H1 (cell line): ENCODE data around the gene CD34. TPM values are rescaled to one million over a fixed set of nuclear protein-coding genes. Genes with fewer than 3 reads are reported as not detected.
"Not testable (repeated sequence)": the region's sequence is repeated elsewhere in the genome, so short reads cannot be mapped to it uniquely, and the experiment has no call there.

ENCODE experiments used
- CTCF ChIA-PET: fragments of 300-600 bp; sonication (Branson Sonifier 250); formaldehyde crosslinking; loops from one replicate; lab custom pipeline; 2021; ENCODE audit not compliant: partially characterized antibody; lab: Charles Lee
- POLR2A ChIA-PET: fragments of 300-600 bp; sonication (Branson Sonifier 250); formaldehyde crosslinking; loops from one replicate; lab custom pipeline; 2021; ENCODE audit warnings: inconsistent platforms; ENCODE audit not compliant: partially characterized antibody; lab: Charles Lee
- DNase-seq, 2 experiments: peaks; one replicate each; pipeline versions ENCODE4 v3.0.0 to v3.0.0-alpha.2; 2010 to 2022; ENCODE audit warnings: low spot score in 2 of 2, low read depth in 1 of 2, mixed read lengths in 1 of 2
- FAIRE-seq: peaks from 2 replicates; lab custom pipeline; 2011; peaks lifted over from hg19 to GRCh38; lab: Jason Lieb, UNC
- H2AFZ ChIP-seq: 2 replicates; pipeline ENCODE4 v1.8.1; 2012; ENCODE audit warnings: low read length, inconsistent platforms
- H2AK5ac ChIP-seq: 2 replicates; pipeline ENCODE4 v1.6.1; 2013; ENCODE audit warnings: low read depth, low read length
- H2BK120ac ChIP-seq: replicated peaks from 2 replicates; pipeline ENCODE3; 2013; ENCODE audit warnings: low read depth, low read length, inconsistent platforms
- H2BK12ac ChIP-seq: 2 replicates; pipeline ENCODE4 v1.6.1; 2013; ENCODE audit warnings: low read depth, low read length
- H2BK15ac ChIP-seq: 2 replicates; pipeline ENCODE4 v1.6.1; 2013; ENCODE audit warnings: low read length
- H2BK20ac ChIP-seq: 2 replicates; pipeline ENCODE4 v1.6.1; 2013; ENCODE audit warnings: low read length
- H2BK5ac ChIP-seq: 2 replicates; pipeline ENCODE4 v1.6.1; 2013; ENCODE audit warnings: low read depth, low read length
- H3K14ac ChIP-seq: 2 replicates; pipeline ENCODE4 v1.6.1; 2013; ENCODE audit warnings: inconsistent platforms; ENCODE audit not compliant: insufficient read length
- H3K18ac ChIP-seq: 2 replicates; pipeline ENCODE4 v1.6.1; 2013; ENCODE audit warnings: low read length; ENCODE audit errors: extremely low read depth
- H3K23ac ChIP-seq: 2 replicates; pipeline ENCODE4 v1.6.1; 2013; ENCODE audit warnings: inconsistent platforms; ENCODE audit not compliant: insufficient read length
- H3K23me2 ChIP-seq: 2 replicates; pipeline ENCODE4 v1.6.1; 2013; ENCODE audit warnings: low read depth, low read length
- H3K27ac ChIP-seq: 2 replicates; pipeline ENCODE4 v1.6.1; 2011; ENCODE audit warnings: low read depth, low read length, inconsistent platforms
- H3K27me3 ChIP-seq, 4 experiments: replicated peaks in 1 of 4; 1 replicate in 1 of 4; 2 replicates in 3 of 4; pipeline versions ENCODE4 v1.6.1 to v1.8.1; 2011 to 2013; ENCODE audit warnings: low read length in 3 of 4, mild to moderate bottlenecking in 3 of 4, inconsistent platforms in 2 of 4, mixed read lengths in 2 of 4, moderate library complexity in 1 of 4; ENCODE audit not compliant: control insufficient read depth in 3 of 4, insufficient read depth in 3 of 4; ENCODE audit errors: extremely low read depth in 1 of 4
- H3K36me3 ChIP-seq, 4 experiments: 2 replicates each; pipeline versions ENCODE4 v1.6.1 to v1.8.1; 2011 to 2013; ENCODE audit warnings: mild to moderate bottlenecking in 4 of 4, low read length in 3 of 4, moderate library complexity in 2 of 4, control low read depth in 1 of 4, inconsistent platforms in 1 of 4; ENCODE audit not compliant: insufficient read depth in 4 of 4, control insufficient read depth in 2 of 4
- H3K4ac ChIP-seq: replicated peaks from 2 replicates; pipeline ENCODE3; 2013; ENCODE audit warnings: low read length, low read depth, mixed read lengths, inconsistent platforms; ENCODE audit not compliant: insufficient read length
- H3K4me1 ChIP-seq, 4 experiments: replicated peaks in 1 of 4; 1 replicate in 1 of 4; 2 replicates in 3 of 4; pipeline versions ENCODE4 v1.6.1 to v1.8.1; 2011 to 2013; ENCODE audit warnings: low read length in 3 of 4, inconsistent platforms in 2 of 4, mixed read lengths in 1 of 4; ENCODE audit not compliant: insufficient read depth in 4 of 4, control insufficient read depth in 3 of 4
- H3K4me2 ChIP-seq, 2 experiments: 2 replicates each; pipeline versions ENCODE4 v1.6.1 to v1.8.1; 2011 to 2013; ENCODE audit warnings: low read depth in 2 of 2, low read length in 2 of 2, control low read depth in 1 of 2, inconsistent platforms in 1 of 2, mild to moderate bottlenecking in 1 of 2; ENCODE audit not compliant: insufficient read depth in 1 of 2
- H3K4me3 ChIP-seq, 4 experiments: fragments of 200-600, 300-600 bp in 1 of 4; sonication (generic), shearing (Covaris generic), sonication (Bioruptor Twin) in 1 of 4; 2 replicates each; pipeline versions ENCODE4 v1.5.1 to v1.8.1; 2011 to 2016; ENCODE audit warnings: low read length in 4 of 4, low read depth in 3 of 4, control low read depth in 2 of 4, inconsistent platforms in 2 of 4, mild to moderate bottlenecking in 2 of 4, mixed read lengths in 1 of 4, moderate library complexity in 1 of 4; ENCODE audit not compliant: insufficient read depth in 2 of 4; ENCODE audit errors: extremely low read depth in 1 of 4
- H3K56ac ChIP-seq: replicated peaks from 2 replicates; pipeline ENCODE3; 2013; ENCODE audit warnings: low read depth, mild to moderate bottlenecking, mixed read lengths, low read length, inconsistent platforms; ENCODE audit not compliant: insufficient read length
- H3K79me1 ChIP-seq: 2 replicates; pipeline ENCODE4 v1.6.1; 2013; ENCODE audit warnings: low read depth, low read length, control low read depth
- H3K79me2 ChIP-seq, 2 experiments: 2 replicates each; pipeline versions ENCODE4 v1.6.1 to v1.8.1; 2012 to 2013; ENCODE audit warnings: low read length in 2 of 2, mild to moderate bottlenecking in 2 of 2, inconsistent platforms in 1 of 2; ENCODE audit not compliant: insufficient read depth in 2 of 2, control insufficient read depth in 1 of 2
- H3K9ac ChIP-seq, 4 experiments: replicated peaks in 1 of 4; 1 replicate in 1 of 4; 2 replicates in 3 of 4; pipeline versions ENCODE4 v1.6.1 to v1.8.1; 2011 to 2013; ENCODE audit warnings: low read depth in 3 of 4, low read length in 3 of 4, control low read depth in 2 of 4, mild to moderate bottlenecking in 2 of 4, moderate library complexity in 2 of 4, inconsistent platforms in 1 of 4; ENCODE audit errors: extremely low read depth in 1 of 4
- H3K9me3 ChIP-seq, 2 experiments: 2 replicates each; pipeline versions ENCODE4 v1.6.1 to v1.8.1; 2012 to 2013; ENCODE audit warnings: mild to moderate bottlenecking in 2 of 2, moderate library complexity in 2 of 2, control low read depth in 1 of 2, inconsistent platforms in 1 of 2, low read depth in 1 of 2, low read length in 1 of 2, mixed read lengths in 1 of 2; ENCODE audit not compliant: insufficient read depth in 2 of 2
- H4K20me1 ChIP-seq, 2 experiments: replicated peaks in 1 of 2; 2 replicates each; pipeline versions ENCODE3 to v1.8.1; 2011 to 2013; ENCODE audit warnings: inconsistent platforms in 2 of 2, low read length in 2 of 2, mild to moderate bottlenecking in 1 of 2; ENCODE audit not compliant: insufficient read depth in 2 of 2, control insufficient read depth in 1 of 2
- H4K5ac ChIP-seq: 2 replicates; pipeline ENCODE4 v1.6.1; 2013; ENCODE audit warnings: low read length, low read depth, mixed read lengths, inconsistent platforms; ENCODE audit not compliant: insufficient read length
- H4K8ac ChIP-seq: 2 replicates; pipeline ENCODE4 v1.8.0; 2013; ENCODE audit warnings: mild to moderate bottlenecking, moderate library complexity, low read length, inconsistent platforms; ENCODE audit not compliant: insufficient read depth; ENCODE audit errors: extremely low read depth
- H4K91ac ChIP-seq: replicated peaks from 2 replicates; pipeline ENCODE3; 2013; ENCODE audit warnings: low read length, mixed read lengths, inconsistent platforms; ENCODE audit not compliant: insufficient read length
- BCL11A ChIP-seq, 2 experiments: IDR thresholded peaks; one replicate each; pipeline ENCODE4 v1.6.1; 2011; ENCODE audit warnings: low read depth in 2 of 2, low read length in 2 of 2, mild to moderate bottlenecking in 2 of 2
- BRCA1 ChIP-seq: IDR thresholded peaks from 2 replicates; pipeline ENCODE4 v1.6.1; 2012; ENCODE audit warnings: low read depth, low read length, improper control_type of control experiment
- KDM5A ChIP-seq: fragments of 200-600 bp; IDR thresholded peaks from 2 replicates; pipeline ENCODE4 v1.7.1; 2012; ENCODE audit warnings: mild to moderate bottlenecking, low read length, inconsistent platforms, mixed read lengths
- MAFK ChIP-seq: IDR thresholded peaks from 2 replicates; pipeline ENCODE4 v1.6.1; 2012; ENCODE audit warnings: low read depth, mild to moderate bottlenecking, improper control_type of control experiment, low read length
- POU5F1 ChIP-seq: IDR thresholded peaks from 2 replicates; pipeline ENCODE4 v1.6.1; 2011; ENCODE audit warnings: low read depth, mild to moderate bottlenecking, low read length, moderate library complexity
- SIN3A ChIP-seq, 2 experiments: IDR thresholded peaks in 1 of 2; conservative IDR thresholded peaks in 1 of 2; 2 replicates each; pipeline ENCODE4 v1.6.1; 2011 to 2012; ENCODE audit warnings: low read length in 2 of 2, improper control_type of control experiment in 1 of 2, low read depth in 1 of 2, mild to moderate bottlenecking in 1 of 2
- SIX5 ChIP-seq: IDR thresholded peaks from 2 replicates; pipeline ENCODE4 v1.6.1; 2011; ENCODE audit warnings: mild to moderate bottlenecking, low read depth, low read length
- WGBS, 2 experiments: shearing (Covaris generic) in 1 of 2; methylation state at CpG; one replicate each; pipeline versions ENCODE4 v1.1.6 to v1.1.7; 2013 to 2015; ENCODE audit warnings: low lambda C conversion rate in 2 of 2, mixed read lengths in 2 of 2, inconsistent platforms in 1 of 2, low coverage in 1 of 2, missing lambda C conversion rate in 1 of 2; ENCODE audit not compliant: insufficient replicate concordance in 2 of 2, insufficient coverage in 1 of 2, insufficient read length in 1 of 2; ENCODE audit errors: extremely low coverage in 1 of 2, missing lambda C conversion rate in 1 of 2; 5-methylcytosine and 5-hydroxymethylcytosine counted together
- polyA plus RNA-seq, 7 experiments: library from polyadenylated mRNA; depleted of rRNA in 3 of 7; stranded (reverse) in 5 of 7; unstranded in 2 of 7; fragments of >200 nt in 5 of 7; fragments of 200-250 nt in 2 of 7; gene quantifications; 1 replicate in 5 of 7; 2 replicates in 1 of 7; 4 replicates in 1 of 7; pipeline versions ENCODE4 v1.2.1 to v1.2.3, GENCODE V29; 2011 to 2013; ENCODE audit warnings: missing spikeins in 2 of 7, mixed read lengths in 2 of 7
- total RNA-seq: library from RNA; stranded (reverse); fragmentation: NEBNext Ultra II Directional; extraction: Animal tissue kit (Norgen Biotek cat#: 25700); gene quantifications from 2 replicates; pipeline ENCODE4 v1.2.1, GENCODE V29; 2021

Gene CD34
- total and polyA plus RNA-seq, 2 of the 8 experiments (the other 6 are each of a cell fraction or from before 2014, with no cell fraction given) = 0.39 to 0.54 TPM

- TF ChIP-seq BCL11A (IDR thresholded peaks at IDR 0.05; ENCODE audit: low read depth in 2 of 2, low read length in 2 of 2) (no peak), SIN3A (conservative IDR thresholded peaks at IDR 0.05 in 1 of 2, IDR thresholded peaks at IDR 0.05 in 1 of 2; ENCODE audit: low read depth in 1 of 2, low read length in 2 of 2) (no peak), KDM5A (no peak), BRCA1 (no peak), SIX5 (no peak), POU5F1 (no peak), MAFK (no peak)
Observed at GRCh38 chr1:207926984-207927383, 16.1 kb upstream of the CD34 start (continued).

GRCh38 chr1:207925969-207926368, 15.0 kb upstream of the CD34 start:
- H2BK20ac ChIP-seq, H4K91ac ChIP-seq, H2AK5ac ChIP-seq, H3K23me2 ChIP-seq, H2AFZ ChIP-seq, H3K4me3 ChIP-seq, POLR2A ChIA-PET, FAIRE-seq, H4K8ac ChIP-seq, H3K56ac ChIP-seq, H2BK120ac ChIP-seq, H3K23ac ChIP-seq, DNase-seq, H3K79me1 ChIP-seq, H3K9me3 ChIP-seq, H3K27me3 ChIP-seq, H4K20me1 ChIP-seq, H2BK15ac ChIP-seq, H3K36me3 ChIP-seq, H3K27ac ChIP-seq, H3K18ac ChIP-seq, H2BK12ac ChIP-seq, H3K9ac ChIP-seq, H3K14ac ChIP-seq, H3K4me2 ChIP-seq, H2BK5ac ChIP-seq, H4K5ac ChIP-seq, H3K79me2 ChIP-seq, H3K4ac ChIP-seq, H3K4me1 ChIP-seq: not testable (repeated sequence)
- CTCF ChIA-PET = interaction anchor here (0.7 to 1.8 kb wide), 7 partner anchors 10 to 115 kb away, joined by 3 to 6 read pairs (median 5); no protein-coding TSS in a partner anchor
- WGBS, 2 experiments = 91% methylated on average over 3 of the region's 3 CpGs; no CpG with 5 or more reads in 1 of the 2 experiments
